WI38 (cell line): ENCODE data around the gene SPI1.
A peak's percentile ranks its signal among the peaks of the same experiment; 100 is the strongest.

Experiments
- H3K4me3 ChIP-seq: 2 replicates; pipeline ENCODE4 v1.5.1; 2011; ENCODE audit warnings: low read depth, mild to moderate bottlenecking, control low read depth, low read length
- TF ChIP-seq, protein P1 (sequence below): IDR thresholded peaks from 2 replicates; pipeline ENCODE4 v1.5.1; 2012; ENCODE audit warnings: low read depth, mild to moderate bottlenecking, control low read depth, low read length

Gene SPI1

GRCh38 chr11:47349521-47350095 is 28.7 kb downstream of the SPI1 start:
- TF ChIP-seq, protein P1, sequence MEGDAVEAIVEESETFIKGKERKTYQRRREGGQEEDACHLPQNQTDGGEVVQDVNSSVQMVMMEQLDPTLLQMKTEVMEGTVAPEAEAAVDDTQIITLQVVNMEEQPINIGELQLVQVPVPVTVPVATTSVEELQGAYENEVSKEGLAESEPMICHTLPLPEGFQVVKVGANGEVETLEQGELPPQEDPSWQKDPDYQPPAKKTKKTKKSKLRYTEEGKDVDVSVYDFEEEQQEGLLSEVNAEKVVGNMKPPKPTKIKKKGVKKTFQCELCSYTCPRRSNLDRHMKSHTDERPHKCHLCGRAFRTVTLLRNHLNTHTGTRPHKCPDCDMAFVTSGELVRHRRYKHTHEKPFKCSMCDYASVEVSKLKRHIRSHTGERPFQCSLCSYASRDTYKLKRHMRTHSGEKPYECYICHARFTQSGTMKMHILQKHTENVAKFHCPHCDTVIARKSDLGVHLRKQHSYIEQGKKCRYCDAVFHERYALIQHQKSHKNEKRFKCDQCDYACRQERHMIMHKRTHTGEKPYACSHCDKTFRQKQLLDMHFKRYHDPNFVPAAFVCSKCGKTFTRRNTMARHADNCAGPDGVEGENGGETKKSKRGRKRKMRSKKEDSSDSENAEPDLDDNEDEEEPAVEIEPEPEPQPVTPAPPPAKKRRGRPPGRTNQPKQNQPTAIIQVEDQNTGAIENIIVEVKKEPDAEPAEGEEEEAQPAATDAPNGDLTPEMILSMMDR: no peak
- H3K4me3 ChIP-seq: no peak overlapping the region

GRCh38 chr11:47348859-47349258 is 29.5 kb downstream of the SPI1 start:
- TF ChIP-seq, protein P1: peak; percentile 11; the same call in 1 of the 2 replicates

DNA sequence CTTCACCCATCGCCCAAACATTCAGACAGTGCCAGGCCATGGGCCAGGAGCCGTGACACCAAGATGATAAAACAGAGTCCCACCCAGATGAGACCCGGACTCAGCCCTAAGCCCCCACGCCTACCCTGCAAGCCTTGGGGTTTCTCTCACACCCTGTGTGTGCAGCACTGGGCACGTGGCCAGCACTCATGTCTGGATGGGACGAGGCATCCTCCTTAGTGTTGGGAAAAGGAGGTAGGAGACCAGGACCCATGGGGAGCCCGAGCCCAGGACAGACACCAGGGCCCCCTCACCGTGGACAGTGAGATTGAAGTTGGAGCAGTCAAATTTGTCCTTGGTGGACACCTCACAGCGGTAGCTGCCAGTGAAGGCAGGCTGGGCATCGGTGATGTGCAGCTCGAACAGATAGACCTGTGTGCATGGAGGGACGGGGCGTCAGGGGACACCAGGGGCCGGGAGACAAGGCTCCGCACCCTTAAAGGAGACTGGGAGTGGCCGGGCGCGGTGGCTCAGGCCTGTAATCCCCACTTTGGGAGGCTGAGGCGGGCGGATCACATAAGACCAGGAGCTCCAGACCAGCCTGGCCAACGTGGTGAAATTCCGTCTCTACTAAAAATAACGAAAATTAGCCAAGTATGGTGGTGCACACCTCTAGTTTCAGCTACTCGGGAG is 30.1 kb downstream of the SPI1 start:
- H3K4me3 ChIP-seq: no peak overlapping the region
- TF ChIP-seq, protein P1: no peak

More at GRCh38 chr11:47348859-47349258, 29.5 kb downstream of the SPI1 start:
- H3K4me3 ChIP-seq: no peak overlapping the region

GRCh38 chr11:47347137-47347536 is 31.2 kb downstream of the SPI1 start:
- TF ChIP-seq, protein P1: no peak
- H3K4me3 ChIP-seq: no peak overlapping the region

DNA sequence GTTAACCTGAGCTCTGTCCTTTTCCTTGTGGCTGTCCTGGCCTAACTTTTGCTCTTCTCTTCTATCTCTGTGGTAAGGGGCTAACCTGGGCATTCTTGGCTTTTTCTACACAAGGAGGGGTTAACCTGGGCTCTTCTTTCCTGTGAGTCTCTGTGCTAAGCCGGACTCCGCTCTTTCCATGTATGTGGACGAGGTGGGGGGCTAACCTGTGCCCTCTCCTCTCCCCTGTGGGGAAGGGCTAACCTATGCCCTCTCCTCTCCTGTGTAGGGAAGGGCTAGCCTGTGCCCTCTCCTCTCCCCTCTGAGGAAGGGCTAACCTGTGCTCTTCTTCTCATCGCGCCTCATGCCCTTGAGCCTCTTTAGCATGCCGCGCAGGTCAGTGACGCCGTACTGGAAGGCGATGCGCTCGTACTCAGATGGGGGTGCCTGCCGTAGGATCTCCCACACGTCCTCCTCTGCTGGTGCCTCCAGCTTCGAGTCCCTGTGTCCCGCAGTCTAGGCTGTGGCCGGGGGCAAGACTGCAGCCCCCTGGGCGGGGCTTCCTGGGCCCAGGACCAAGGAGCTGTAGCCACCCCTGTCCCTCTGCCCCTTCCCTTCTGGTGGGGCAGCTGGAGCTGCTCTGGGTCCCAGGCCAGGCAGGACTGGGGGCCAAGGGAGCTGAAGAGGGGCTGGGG is 32.3 kb downstream of the SPI1 start:
- TF ChIP-seq, protein P1: no peak
- H3K4me3 ChIP-seq: no peak overlapping the region

GRCh38 chr11:47342854-47343253 is 35.5 kb downstream of the SPI1 start:
- TF ChIP-seq, protein P1: no peak
- H3K4me3 ChIP-seq: no peak overlapping the region
